ENCODE measurements around the gene POLR2L. TPM values are rescaled to one million over a fixed set of nuclear protein-coding genes. Genes with fewer than 3 reads are reported as not detected.

The POLR2L gene
- total RNA-seq, 1 experiment from 2014 or later: 397 TPM

- DNase-seq (ENCODE audit: low read depth, low spot score): no peak
- in situ Hi-C loops (cut with HindIII; ENCODE audit: low pct_unique_long_range_greater_than_20kb, low sequenced_read_pairs): no loop called here
Measured at GRCh38 chr11:823441-824291, 18.7 kb downstream of the POLR2L start.

DNA sequence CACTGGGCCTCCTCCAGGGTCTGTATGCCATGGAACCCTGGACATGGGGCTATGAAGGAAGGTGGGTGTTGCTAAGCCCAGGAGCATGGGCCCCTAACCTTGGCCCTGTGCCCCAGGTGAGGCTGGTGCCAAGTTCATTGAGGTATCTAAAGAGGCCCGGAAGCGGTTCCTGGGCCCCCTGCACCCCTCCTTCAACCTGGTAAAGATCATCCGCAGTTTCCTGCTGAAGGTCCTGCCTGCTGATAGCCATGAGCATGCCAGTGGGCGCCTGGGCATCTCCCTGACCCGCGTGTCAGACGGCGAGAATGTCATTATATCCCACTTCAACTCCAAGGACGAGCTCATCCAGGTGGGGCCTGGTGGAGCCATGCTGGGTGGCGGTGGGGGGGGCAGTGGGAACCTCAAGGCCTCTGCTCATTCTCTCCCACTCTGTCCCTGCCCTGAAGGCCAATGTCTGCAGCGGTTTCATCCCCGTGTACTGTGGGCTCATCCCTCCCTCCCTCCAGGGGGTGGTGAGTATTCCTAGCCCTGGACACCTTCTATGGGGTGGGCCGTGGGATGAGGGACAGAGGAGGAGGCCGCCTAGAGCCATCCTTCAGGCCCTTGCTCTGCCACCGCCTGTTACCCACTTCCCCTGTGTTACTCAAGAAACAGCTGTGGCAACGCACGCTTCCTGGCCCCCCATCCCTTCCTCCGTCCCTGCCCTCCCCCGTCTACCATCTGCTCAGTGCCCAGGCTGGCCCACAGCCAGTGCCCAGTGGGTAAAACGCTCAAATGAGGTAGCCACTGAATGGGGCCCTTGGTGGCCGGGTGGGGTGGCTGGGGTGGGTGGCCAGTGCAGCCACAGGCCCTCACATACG is 20.6 kb downstream of the POLR2L start:
- in situ Hi-C loops (cut with HindIII; ENCODE audit: low pct_unique_long_range_greater_than_20kb, low sequenced_read_pairs): no loop called here
- DNase-seq (ENCODE audit: low read depth, low spot score): no peak

DNA sequence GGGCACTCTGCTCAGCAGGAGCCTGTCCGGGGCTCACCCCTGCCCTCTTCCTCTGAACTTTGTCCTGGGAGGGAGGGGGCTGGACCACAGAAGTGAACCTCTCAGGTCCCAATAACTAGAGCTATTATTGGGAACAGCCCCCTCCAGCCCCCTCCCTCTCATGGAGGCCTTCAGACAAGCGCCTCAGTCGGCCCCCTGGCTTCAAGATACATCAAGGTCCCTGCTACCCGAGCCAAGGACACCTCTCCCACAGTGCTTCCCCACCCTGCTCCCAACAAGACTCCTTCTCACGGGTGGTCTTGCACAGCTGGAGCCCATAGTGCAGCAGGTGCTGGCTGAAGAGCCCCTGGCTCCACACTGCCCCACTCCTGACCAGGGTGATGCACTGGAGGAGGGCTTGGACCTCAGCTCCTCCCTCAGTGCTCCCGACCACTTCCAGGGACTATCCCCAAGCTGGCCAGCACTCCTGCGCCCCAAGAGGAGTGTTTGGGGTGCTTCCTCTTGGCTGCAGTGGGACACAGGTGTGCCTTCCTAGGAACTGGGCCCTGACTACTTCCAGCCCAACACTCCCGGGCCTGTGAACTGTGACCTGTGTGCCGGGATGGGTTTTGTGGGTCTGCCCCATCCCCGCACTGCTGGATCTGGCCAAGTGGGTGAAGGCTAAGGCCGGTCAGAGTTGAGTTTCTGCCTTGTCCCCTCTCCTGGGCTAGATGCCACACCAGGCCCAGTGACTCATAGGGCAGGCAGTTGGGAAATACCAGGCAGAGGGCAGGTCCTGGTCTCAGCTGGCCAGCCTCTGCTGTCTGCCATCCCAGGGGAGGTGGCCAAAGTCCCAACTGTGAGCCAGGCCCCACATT is 21.4 kb downstream of the POLR2L start:
- in situ Hi-C loops (cut with HindIII; ENCODE audit: low pct_unique_long_range_greater_than_20kb, low sequenced_read_pairs): no loop called here
- no peak for DNase-seq (ENCODE audit: low read depth, low spot score)

DNA sequence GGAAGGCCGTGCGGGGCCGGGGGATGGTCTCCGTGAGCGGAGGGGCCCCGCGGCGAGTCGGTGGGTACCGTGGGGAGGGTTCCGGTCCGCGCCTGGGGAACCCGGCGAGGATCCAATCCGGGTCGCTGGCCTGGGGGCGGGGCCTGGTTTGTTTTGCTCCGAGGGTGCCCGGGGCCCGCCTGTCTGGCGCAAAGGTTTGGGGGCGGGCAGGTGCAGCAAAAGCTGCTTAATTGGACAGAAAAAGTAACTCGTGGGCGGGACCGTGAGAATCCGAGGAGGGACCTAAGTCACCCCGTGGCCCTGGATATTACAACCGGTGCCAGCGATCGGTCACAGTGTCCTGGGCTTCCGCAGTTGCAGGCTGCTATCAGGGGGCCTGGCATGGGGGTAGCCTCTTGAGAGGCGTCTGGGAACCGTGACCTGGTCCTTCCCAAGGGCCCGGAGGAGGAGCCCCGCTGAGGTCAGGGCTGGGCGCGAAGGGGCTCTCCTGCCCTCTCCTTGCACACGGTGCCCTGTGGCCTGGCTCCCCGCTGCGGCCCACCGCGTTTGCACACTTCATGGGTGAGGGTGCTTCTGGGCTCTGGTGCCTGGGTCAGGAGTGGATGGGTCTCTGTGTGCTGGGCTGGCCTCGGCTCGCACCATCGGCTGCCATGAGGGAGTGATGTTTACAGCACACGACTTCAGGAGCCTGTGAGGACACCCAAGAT is 22.2 kb downstream of the POLR2L start:
- in situ Hi-C loops (cut with HindIII; ENCODE audit: low pct_unique_long_range_greater_than_20kb, low sequenced_read_pairs): no loop called here
- peak; percentile 70 for DNase-seq (ENCODE audit: low read depth, low spot score)

GRCh38 chr11:819129-819931 is 23.0 kb downstream of the POLR2L start:
- in situ Hi-C loops (cut with HindIII; ENCODE audit: low pct_unique_long_range_greater_than_20kb, low sequenced_read_pairs): no loop called here
- peak; percentile 82 for DNase-seq (ENCODE audit: low read depth, low spot score)

- in situ Hi-C loops (cut with HindIII; ENCODE audit: low pct_unique_long_range_greater_than_20kb, low sequenced_read_pairs): no loop called here
- DNase-seq (ENCODE audit: low read depth, low spot score): no peak
Measured at GRCh38 chr11:818396-819128, 23.8 kb downstream of the POLR2L start, which contains the start of gene PNPLA2. Gene PNPLA2, plus strand, starts transcription at chr11:818914. Its CDS starts 805 bp downstream, at chr11:819719.

DNA sequence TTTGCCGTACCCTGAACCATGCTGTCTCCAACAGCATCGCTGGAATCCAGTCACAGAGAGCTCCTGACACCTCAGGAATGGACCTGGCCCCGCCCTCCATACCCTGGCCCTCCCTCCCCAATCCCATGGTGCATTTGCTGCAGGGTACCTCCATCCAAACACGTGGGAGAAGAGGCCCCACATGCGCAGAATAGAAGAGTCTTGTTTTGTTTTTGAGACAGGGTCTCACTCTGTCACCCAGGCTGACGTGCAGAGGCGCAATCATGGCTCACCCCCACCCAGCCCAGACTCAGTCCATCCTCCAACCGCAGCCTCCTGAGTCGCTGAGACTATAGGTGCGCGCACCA is 25.9 kb downstream of the POLR2L start:
- in situ Hi-C loops (cut with HindIII; ENCODE audit: low pct_unique_long_range_greater_than_20kb, low sequenced_read_pairs): no loop called here
- no peak for DNase-seq (ENCODE audit: low read depth, low spot score)

GRCh38 chr11:815675-816432 is 26.5 kb downstream of the POLR2L start:
- in situ Hi-C loops (cut with HindIII; ENCODE audit: low pct_unique_long_range_greater_than_20kb, low sequenced_read_pairs): no loop called here
- no peak for DNase-seq (ENCODE audit: low read depth, low spot score)

- DNase-seq (ENCODE audit: low read depth, low spot score): no peak
- in situ Hi-C loops (cut with HindIII; ENCODE audit: low pct_unique_long_range_greater_than_20kb, low sequenced_read_pairs): no loop called here
Measured at GRCh38 chr11:813456-814096, 28.8 kb downstream of the POLR2L start.

GRCh38 chr11:813072-813455 is 29.3 kb downstream of the POLR2L start:
- in situ Hi-C loops (cut with HindIII; ENCODE audit: low pct_unique_long_range_greater_than_20kb, low sequenced_read_pairs): no loop called here
- no peak for DNase-seq (ENCODE audit: low read depth, low spot score)

- in situ Hi-C loops (cut with HindIII; ENCODE audit: low pct_unique_long_range_greater_than_20kb, low sequenced_read_pairs): no loop called here
- no peak for DNase-seq (ENCODE audit: low read depth, low spot score)
Measured at GRCh38 chr11:812390-812789, 29.9 kb downstream of the POLR2L start.

GRCh38 chr11:811446-812245 is 30.7 kb downstream of the POLR2L start:
- in situ Hi-C loops (cut with HindIII; ENCODE audit: low pct_unique_long_range_greater_than_20kb, low sequenced_read_pairs): no loop called here
- DNase-seq (ENCODE audit: low read depth, low spot score): peak; percentile 70

DNA sequence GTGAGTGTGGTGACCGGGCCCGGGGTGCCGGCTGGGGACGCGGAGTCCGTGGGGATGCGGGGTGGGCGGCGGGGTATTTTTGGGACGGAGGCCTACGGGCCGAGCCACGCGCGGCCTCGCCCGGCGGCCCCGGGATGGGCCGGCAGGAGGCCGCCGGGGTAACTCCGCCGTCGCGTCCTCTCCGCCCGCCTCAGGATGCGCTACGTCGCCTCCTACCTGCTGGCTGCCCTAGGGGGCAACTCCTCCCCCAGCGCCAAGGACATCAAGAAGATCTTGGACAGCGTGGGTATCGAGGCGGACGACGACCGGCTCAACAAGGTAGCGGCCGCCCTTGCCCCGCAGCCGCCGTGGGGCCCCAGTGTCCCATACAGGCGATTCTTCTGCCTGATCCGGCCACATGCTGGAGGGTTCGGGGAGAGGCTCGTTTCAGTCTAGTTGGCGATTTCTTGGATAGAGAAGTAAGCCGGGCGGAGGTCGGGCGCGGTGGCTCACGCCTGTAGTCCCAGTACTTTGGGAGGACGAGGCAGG is 32.2 kb downstream of the POLR2L start:
- DNase-seq (ENCODE audit: low read depth, low spot score): no peak
- in situ Hi-C loops (cut with HindIII; ENCODE audit: low pct_unique_long_range_greater_than_20kb, low sequenced_read_pairs): no loop called here
